SU-DHL-6 (cell line): ENCODE measurements around the gene CARD18.

Experiments used
- EZH2phosphoT487 ChIP-seq: fragments of 200-600 bp; sonication (generic), shearing (Covaris generic); conservative IDR thresholded peaks from 2 replicates; pipeline ENCODE4 v1.6.1; 2018; ENCODE audit warnings: mild to moderate bottlenecking, antibody characterized with exemption, low read length, moderate library complexity, mixed read lengths
- TF ChIP-seq, protein P1 (sequence below): fragments of 200-600 bp; sonication (generic); IDR thresholded peaks from one replicate; pipeline ENCODE4 v1.5.1; 2017; ENCODE audit warnings: antibody characterized with exemption, mild to moderate bottlenecking, low read length, moderate library complexity; ENCODE audit not compliant: insufficient read depth, poor library complexity, severe bottlenecking

DNA sequence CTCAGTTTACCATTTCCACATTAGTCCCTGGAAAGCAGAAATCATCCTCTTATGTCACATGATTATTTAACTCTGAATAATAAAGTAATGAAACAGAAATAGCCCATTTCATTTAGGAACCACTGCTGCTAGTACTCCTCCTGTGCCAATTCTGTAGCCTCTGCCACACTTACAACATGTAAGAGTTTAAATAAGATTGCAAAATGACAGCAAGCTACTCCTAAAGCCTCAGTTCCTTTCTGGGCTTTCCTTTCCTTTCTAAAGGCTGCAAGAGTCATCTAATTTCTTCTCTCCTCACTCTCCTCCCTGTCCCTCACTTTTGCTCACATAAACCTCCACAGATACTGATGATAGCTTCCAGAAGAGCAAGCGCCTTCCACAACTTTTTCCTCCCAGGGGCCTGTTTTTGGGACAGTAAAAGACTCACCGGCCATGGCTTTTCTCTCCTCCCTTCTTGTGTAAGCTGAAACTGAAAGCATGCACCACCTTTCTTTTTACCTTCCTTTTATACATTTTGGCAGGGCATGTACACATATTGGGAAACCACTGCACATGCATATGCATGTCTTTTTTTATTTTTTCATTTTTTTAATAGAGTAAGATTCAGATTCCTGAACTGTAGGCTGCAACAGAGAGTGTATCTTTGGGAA lies 38.5 kb downstream of the CARD18 start:
- TF ChIP-seq, protein P1, sequence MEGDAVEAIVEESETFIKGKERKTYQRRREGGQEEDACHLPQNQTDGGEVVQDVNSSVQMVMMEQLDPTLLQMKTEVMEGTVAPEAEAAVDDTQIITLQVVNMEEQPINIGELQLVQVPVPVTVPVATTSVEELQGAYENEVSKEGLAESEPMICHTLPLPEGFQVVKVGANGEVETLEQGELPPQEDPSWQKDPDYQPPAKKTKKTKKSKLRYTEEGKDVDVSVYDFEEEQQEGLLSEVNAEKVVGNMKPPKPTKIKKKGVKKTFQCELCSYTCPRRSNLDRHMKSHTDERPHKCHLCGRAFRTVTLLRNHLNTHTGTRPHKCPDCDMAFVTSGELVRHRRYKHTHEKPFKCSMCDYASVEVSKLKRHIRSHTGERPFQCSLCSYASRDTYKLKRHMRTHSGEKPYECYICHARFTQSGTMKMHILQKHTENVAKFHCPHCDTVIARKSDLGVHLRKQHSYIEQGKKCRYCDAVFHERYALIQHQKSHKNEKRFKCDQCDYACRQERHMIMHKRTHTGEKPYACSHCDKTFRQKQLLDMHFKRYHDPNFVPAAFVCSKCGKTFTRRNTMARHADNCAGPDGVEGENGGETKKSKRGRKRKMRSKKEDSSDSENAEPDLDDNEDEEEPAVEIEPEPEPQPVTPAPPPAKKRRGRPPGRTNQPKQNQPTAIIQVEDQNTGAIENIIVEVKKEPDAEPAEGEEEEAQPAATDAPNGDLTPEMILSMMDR = no peak
- TF ChIP-seq EZH2phosphoT487 = no peak
